B cell (primary cell): ENCODE measurements around the gene TCF7L2.

ENCODE experiments used
- EZH2 ChIP-seq: IDR thresholded peaks from 2 replicates; pipeline ENCODE4 v1.6.1; 2012; ENCODE audit warnings: borderline replicate concordance, low read depth, mild to moderate bottlenecking, moderate library complexity, low read length; ENCODE audit not compliant: insufficient read depth, poor library complexity, severe bottlenecking
- TF ChIP-seq, protein P1 (sequence below): fragments of 200-600 bp; IDR thresholded peaks from one replicate; pipeline ENCODE4 v1.8.0; 2022; ENCODE audit warnings: antibody characterized with exemption, mild to moderate bottlenecking

DNA sequence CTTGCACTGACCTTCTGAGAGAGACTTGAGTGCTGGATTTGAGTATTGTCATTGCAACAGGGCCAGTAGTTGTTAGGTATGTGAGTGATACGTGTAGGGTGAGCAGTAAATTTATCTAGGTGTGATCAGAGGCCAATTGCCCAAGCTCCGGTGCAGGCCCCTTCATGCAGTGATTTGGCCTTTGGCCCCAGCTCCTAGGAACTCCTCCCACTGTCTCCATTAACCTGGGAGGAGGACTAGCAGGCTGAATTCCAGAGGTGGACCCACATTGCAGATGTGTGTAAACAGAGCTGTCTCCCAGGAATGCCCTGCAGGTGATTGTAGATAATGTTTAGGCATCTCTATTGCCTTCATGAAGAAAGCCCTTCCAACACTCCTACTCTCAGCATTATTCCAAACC lies 19.5 kb downstream of the TCF7L2 start:
- TF ChIP-seq, protein P1, sequence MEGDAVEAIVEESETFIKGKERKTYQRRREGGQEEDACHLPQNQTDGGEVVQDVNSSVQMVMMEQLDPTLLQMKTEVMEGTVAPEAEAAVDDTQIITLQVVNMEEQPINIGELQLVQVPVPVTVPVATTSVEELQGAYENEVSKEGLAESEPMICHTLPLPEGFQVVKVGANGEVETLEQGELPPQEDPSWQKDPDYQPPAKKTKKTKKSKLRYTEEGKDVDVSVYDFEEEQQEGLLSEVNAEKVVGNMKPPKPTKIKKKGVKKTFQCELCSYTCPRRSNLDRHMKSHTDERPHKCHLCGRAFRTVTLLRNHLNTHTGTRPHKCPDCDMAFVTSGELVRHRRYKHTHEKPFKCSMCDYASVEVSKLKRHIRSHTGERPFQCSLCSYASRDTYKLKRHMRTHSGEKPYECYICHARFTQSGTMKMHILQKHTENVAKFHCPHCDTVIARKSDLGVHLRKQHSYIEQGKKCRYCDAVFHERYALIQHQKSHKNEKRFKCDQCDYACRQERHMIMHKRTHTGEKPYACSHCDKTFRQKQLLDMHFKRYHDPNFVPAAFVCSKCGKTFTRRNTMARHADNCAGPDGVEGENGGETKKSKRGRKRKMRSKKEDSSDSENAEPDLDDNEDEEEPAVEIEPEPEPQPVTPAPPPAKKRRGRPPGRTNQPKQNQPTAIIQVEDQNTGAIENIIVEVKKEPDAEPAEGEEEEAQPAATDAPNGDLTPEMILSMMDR = no peak
- no peak for TF ChIP-seq EZH2
